PFSK-1 (cell line): ENCODE data around the gene SH3BP5.

Experiments
- FOXP2 ChIP-seq: optimal IDR thresholded peaks from 2 replicates; pipeline ENCODE3; 2011; ENCODE audit warnings: borderline replicate concordance, control low read depth, inconsistent platforms; ENCODE audit not compliant: insufficient read depth; ENCODE audit errors: extremely low read length, extremely low read depth
- POLR2AphosphoS5 ChIP-seq: IDR thresholded peaks from 2 replicates; pipeline ENCODE4 v1.6.1; 2012; ENCODE audit warnings: low read depth, mild to moderate bottlenecking, control low read depth, low read length, moderate library complexity
- SIN3A ChIP-seq: IDR thresholded peaks from 2 replicates; pipeline ENCODE4 v1.6.1; 2012; ENCODE audit warnings: mild to moderate bottlenecking, low read length, moderate library complexity, borderline replicate concordance; ENCODE audit not compliant: insufficient read depth
- TAF1 ChIP-seq: IDR thresholded peaks from 2 replicates; pipeline ENCODE4 v1.6.1; 2012; ENCODE audit warnings: low read length, control low read depth, borderline replicate concordance; ENCODE audit not compliant: insufficient read depth
- TF ChIP-seq, protein P1 (sequence below), 2 experiments: IDR thresholded peaks; 2 replicates each; pipeline versions ENCODE4 v1.6.1 to v1.8.0; 2011 to 2012; ENCODE audit warnings: low read depth in 2 of 2, low read length in 2 of 2, control low read depth in 1 of 2, inconsistent platforms in 1 of 2, mild to moderate bottlenecking in 1 of 2, moderate library complexity in 1 of 2; ENCODE audit not compliant: insufficient read depth in 1 of 2

Gene SH3BP5

DNA sequence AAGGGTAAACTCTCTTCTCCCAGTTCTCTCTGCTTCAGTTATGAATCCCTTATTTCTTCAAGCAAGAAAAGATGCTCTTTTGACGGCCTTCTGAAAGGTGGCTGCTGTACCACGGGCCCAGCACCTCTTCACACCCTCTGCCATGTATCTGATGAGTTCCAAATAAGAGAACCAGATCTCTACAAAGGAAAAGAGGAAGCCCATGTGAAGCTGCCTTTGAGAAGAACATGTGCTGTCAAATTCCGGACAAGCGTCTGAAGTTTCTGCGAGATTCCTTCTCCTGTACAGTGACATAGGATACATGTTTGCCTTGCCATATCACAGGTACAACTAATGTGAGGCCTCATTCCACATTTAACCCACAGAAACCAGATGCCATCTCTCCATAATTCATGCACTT is 59.2 kb downstream of the SH3BP5 start:
- TF ChIP-seq, protein P1, sequence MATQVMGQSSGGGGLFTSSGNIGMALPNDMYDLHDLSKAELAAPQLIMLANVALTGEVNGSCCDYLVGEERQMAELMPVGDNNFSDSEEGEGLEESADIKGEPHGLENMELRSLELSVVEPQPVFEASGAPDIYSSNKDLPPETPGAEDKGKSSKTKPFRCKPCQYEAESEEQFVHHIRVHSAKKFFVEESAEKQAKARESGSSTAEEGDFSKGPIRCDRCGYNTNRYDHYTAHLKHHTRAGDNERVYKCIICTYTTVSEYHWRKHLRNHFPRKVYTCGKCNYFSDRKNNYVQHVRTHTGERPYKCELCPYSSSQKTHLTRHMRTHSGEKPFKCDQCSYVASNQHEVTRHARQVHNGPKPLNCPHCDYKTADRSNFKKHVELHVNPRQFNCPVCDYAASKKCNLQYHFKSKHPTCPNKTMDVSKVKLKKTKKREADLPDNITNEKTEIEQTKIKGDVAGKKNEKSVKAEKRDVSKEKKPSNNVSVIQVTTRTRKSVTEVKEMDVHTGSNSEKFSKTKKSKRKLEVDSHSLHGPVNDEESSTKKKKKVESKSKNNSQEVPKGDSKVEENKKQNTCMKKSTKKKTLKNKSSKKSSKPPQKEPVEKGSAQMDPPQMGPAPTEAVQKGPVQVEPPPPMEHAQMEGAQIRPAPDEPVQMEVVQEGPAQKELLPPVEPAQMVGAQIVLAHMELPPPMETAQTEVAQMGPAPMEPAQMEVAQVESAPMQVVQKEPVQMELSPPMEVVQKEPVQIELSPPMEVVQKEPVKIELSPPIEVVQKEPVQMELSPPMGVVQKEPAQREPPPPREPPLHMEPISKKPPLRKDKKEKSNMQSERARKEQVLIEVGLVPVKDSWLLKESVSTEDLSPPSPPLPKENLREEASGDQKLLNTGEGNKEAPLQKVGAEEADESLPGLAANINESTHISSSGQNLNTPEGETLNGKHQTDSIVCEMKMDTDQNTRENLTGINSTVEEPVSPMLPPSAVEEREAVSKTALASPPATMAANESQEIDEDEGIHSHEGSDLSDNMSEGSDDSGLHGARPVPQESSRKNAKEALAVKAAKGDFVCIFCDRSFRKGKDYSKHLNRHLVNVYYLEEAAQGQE (IDR thresholded peaks at IDR 0.05; ENCODE audit: insufficient read depth in 1 of 2, low read depth in 2 of 2, low read length in 2 of 2), result no peak
- TF ChIP-seq POLR2AphosphoS5, result no peak
- no peak for TF ChIP-seq TAF1
- TF ChIP-seq FOXP2, result no peak
- TF ChIP-seq SIN3A, result no peak

DNA sequence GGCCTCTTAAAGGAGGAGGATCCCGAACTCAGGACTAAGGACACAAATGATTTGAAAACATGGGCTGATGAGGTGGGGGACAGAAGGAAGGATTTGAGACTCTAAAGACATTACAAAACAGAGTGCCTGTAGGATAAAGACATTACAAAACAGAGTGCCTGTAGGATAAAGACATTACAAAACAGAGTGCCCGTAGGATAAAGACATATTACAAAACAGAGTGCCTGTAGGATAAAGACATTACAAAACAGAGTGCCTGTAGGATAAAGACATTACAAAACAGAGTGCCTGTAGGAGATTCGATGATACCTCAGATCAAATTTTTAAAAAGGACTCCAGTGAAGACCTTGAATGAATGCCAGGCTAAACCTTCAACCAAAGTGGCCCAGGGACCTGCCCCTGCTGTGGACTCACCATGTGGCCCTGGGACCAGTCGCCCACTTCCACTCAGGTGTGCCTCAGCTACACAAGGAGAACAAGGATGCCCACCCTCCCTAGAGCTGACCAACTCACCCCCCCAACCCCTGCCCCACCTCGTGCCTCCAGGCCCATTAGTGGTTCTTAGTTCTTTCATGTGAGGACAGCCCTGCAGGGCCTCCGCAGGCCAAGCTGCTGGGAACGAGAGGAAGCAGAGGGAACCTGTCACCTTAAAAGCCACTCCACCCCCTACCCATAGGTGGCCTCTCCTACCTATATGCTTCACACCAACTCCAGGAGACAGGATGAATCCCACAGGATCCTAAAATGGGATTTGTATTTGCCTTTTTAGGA is 59.8 kb downstream of the SH3BP5 start:
- TF ChIP-seq TAF1 (no peak), SIN3A (no peak), POLR2AphosphoS5 (no peak), FOXP2 (no peak)
- TF ChIP-seq, protein P1 (IDR thresholded peaks at IDR 0.05; ENCODE audit: insufficient read depth in 1 of 2, low read depth in 2 of 2, low read length in 2 of 2), result no peak

DNA sequence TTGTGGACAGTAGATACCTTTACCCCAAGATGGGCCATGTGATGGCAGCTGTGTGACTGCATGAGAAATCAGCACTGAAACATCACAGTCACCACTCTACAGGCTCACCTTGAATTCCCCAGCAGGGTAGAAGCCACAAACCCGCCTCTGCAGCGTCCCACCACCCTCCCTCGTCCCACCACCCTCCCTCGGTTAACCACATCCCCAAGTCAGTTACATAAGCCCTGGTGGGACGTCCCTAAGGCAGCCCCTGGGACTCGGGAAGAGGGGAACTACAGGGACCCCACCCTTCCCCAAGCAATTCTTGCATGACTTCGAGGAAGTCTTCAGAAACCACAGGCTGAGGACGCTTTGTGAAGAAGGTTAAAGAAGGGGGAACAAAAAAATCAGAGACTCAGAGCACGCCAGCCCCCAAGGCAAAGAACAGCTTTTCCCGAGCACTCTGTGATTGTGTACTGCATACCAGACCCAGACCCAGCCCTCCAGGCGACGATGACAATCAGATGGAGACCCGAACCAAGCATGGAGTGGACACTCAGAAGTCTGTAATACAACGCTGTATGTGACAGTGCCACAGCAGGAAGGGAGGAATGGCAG is 60.5 kb downstream of the SH3BP5 start:
- TF ChIP-seq SIN3A (no peak), TAF1 (no peak), FOXP2 (no peak), POLR2AphosphoS5 (no peak)
- TF ChIP-seq, protein P1 (IDR thresholded peaks at IDR 0.05; ENCODE audit: insufficient read depth in 1 of 2, low read depth in 2 of 2, low read length in 2 of 2), result no peak

DNA sequence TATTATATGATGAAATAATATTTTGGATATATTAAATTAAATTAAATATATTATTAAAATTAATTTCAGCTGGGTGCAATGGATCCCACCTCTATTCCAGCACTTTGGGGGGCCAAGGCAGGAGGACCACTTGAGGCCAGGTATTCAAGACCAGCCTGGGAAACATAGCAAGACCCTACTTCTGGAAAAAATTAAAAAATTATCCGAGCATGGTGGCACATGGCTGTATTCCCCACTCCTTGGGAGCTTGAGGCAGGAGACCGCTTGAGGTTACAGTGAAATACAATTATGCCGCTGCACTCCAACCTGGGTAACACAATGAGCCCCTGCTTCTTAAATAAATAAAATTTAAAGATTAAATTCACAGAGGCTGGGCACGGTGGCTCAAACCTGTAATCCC is 61.4 kb downstream of the SH3BP5 start:
- TF ChIP-seq FOXP2 (no peak), TAF1 (no peak), POLR2AphosphoS5 (no peak), SIN3A (no peak)
- TF ChIP-seq, protein P1 (IDR thresholded peaks at IDR 0.05; ENCODE audit: insufficient read depth in 1 of 2, low read depth in 2 of 2, low read length in 2 of 2), result no peak
